Neuronal stem cell (in vitro differentiated cells): ENCODE measurements around the gene ZBTB26. TPM values are rescaled to one million over a fixed set of nuclear protein-coding genes. Genes with fewer than 3 reads are reported as not detected.
A peak's percentile ranks its signal among the peaks of the same experiment; 100 is the strongest.
"Not testable (repeated sequence)": the region's sequence is repeated elsewhere in the genome, so short reads cannot be mapped to it uniquely, and the experiment has no call there.

Experiments used
- DNase-seq: peaks from one replicate; pipeline ENCODE4 v3.0.0-alpha.2; 2013; ENCODE audit warnings: low spot score
- H2AFZ ChIP-seq: one replicate; pipeline ENCODE4 v1.6.1; 2013; ENCODE audit warnings: mild to moderate bottlenecking, low read length, inconsistent platforms
- H2AK5ac ChIP-seq: 2 replicates; pipeline ENCODE4 v1.6.1; 2013; ENCODE audit warnings: low read depth, mild to moderate bottlenecking, inconsistent platforms, low read length, moderate library complexity, mixed read lengths
- H2BK120ac ChIP-seq: 2 replicates; pipeline ENCODE4 v1.6.1; 2013; ENCODE audit warnings: low read depth, mild to moderate bottlenecking, inconsistent platforms, low read length, moderate library complexity, mixed read lengths
- H2BK12ac ChIP-seq: one replicate; pipeline ENCODE4 v1.6.1; 2013; ENCODE audit warnings: low read length, inconsistent platforms
- H2BK15ac ChIP-seq: 2 replicates; pipeline ENCODE4 v1.6.1; 2013; ENCODE audit warnings: mild to moderate bottlenecking, low read length, inconsistent platforms, mixed read lengths
- H2BK5ac ChIP-seq: one replicate; pipeline ENCODE4 v1.6.1; 2013; ENCODE audit warnings: inconsistent platforms, mild to moderate bottlenecking, low read length, moderate library complexity
- H3K14ac ChIP-seq: one replicate; pipeline ENCODE4 v1.6.1; 2013; ENCODE audit warnings: low read length, inconsistent platforms
- H3K18ac ChIP-seq: 2 replicates; pipeline ENCODE4 v1.6.1; 2013; ENCODE audit warnings: low read length, inconsistent platforms
- H3K23ac ChIP-seq: 2 replicates; pipeline ENCODE4 v1.6.1; 2013; ENCODE audit warnings: low read depth, mild to moderate bottlenecking, mixed read lengths, low read length, inconsistent platforms; ENCODE audit not compliant: poor library complexity
- H3K27ac ChIP-seq: replicated peaks from 3 replicates; pipeline ENCODE4 v1.5.1; 2013; ENCODE audit warnings: low read length, inconsistent platforms
- H3K27me3 ChIP-seq, 3 experiments: 2 replicates each; pipeline ENCODE4 v1.6.1; 2013; ENCODE audit warnings: low read length in 3 of 3, mild to moderate bottlenecking in 2 of 3, inconsistent platforms in 1 of 3, low read depth in 1 of 3, mixed read lengths in 1 of 3, moderate library complexity in 1 of 3; ENCODE audit not compliant: control insufficient read depth in 3 of 3, insufficient read depth in 3 of 3
- H3K36me3 ChIP-seq, 2 donors: replicated peaks in 1 of 2; 2 replicates each; pipeline ENCODE4 v1.6.1; 2013; ENCODE audit warnings: low read length in 2 of 2; ENCODE audit not compliant: control insufficient read depth in 2 of 2, insufficient read depth in 2 of 2
- H3K4ac ChIP-seq: 2 replicates; pipeline ENCODE4 v1.6.1; 2013; ENCODE audit warnings: inconsistent platforms, mild to moderate bottlenecking, low read length, moderate library complexity
- H3K4me1 ChIP-seq, 2 donors: 1 replicate in 1 of 2; 2 replicates in 1 of 2; pipeline ENCODE4 v1.6.1; 2013; ENCODE audit warnings: low read length in 2 of 2, low read depth in 1 of 2; ENCODE audit not compliant: control insufficient read depth in 2 of 2, insufficient read depth in 1 of 2
- H3K4me2 ChIP-seq: one replicate; pipeline ENCODE4 v1.6.1; 2013; ENCODE audit warnings: mild to moderate bottlenecking, low read length, inconsistent platforms; ENCODE audit not compliant: insufficient read depth, poor library complexity, severe bottlenecking
- H3K4me3 ChIP-seq, 2 donors: 2 replicates each; pipeline ENCODE4 v1.5.1; 2013; ENCODE audit warnings: low read length in 2 of 2, mild to moderate bottlenecking in 2 of 2, inconsistent platforms in 1 of 2, moderate library complexity in 1 of 2
- H3K79me1 ChIP-seq: one replicate; pipeline ENCODE4 v1.6.1; 2013; ENCODE audit warnings: low read depth, mild to moderate bottlenecking, inconsistent platforms, low read length, moderate library complexity
- H3K9ac ChIP-seq: one replicate; pipeline ENCODE4 v1.6.1; 2013; ENCODE audit warnings: mild to moderate bottlenecking, low read depth, low read length, inconsistent platforms; ENCODE audit not compliant: poor library complexity
- H3K9me3 ChIP-seq, 2 donors: replicated peaks in 1 of 2; 2 replicates each; pipeline versions ENCODE3 to v1.6.1; 2013; ENCODE audit warnings: low read length in 2 of 2, mild to moderate bottlenecking in 2 of 2, inconsistent platforms in 1 of 2, low read depth in 1 of 2, mixed read lengths in 1 of 2, moderate library complexity in 1 of 2; ENCODE audit not compliant: control insufficient read depth in 2 of 2, insufficient read depth in 1 of 2
- H4K8ac ChIP-seq: one replicate; pipeline ENCODE4 v1.6.1; 2013; ENCODE audit warnings: low read depth, mild to moderate bottlenecking, inconsistent platforms, low read length, moderate library complexity
- H4K91ac ChIP-seq: one replicate; pipeline ENCODE4 v1.6.1; 2013; ENCODE audit warnings: low read length, low read depth, mild to moderate bottlenecking, inconsistent platforms; ENCODE audit not compliant: poor library complexity
- WGBS, 2 donors: extraction: QIAGEN DNeasy Blood & Tissue Kit; methylation state at CpG; one replicate each; pipeline ENCODE4 v1.1.7; 2013; ENCODE audit warnings: missing lambda C conversion rate in 2 of 2, mixed read lengths in 1 of 2; ENCODE audit not compliant: insufficient read length in 2 of 2, insufficient replicate concordance in 1 of 2; ENCODE audit errors: extremely low coverage in 2 of 2; 5-methylcytosine and 5-hydroxymethylcytosine counted together
- small RNA-seq: library from polyadenylated mRNA; stranded (forward); fragments of <200 nt; extraction: miRNeasy Mini kit (QIAGEN cat#:217004); gene quantifications from one replicate; pipeline ENCODE3, GENCODE V24; 2013; ENCODE audit not compliant: insufficient read depth

The ZBTB26 gene

GRCh38 chr9:122867276-122867675, 64.0 kb downstream of the ZBTB26 start:
- peaks cover 12 to 71% of the 10 kb centered on the region in 2 donors for H3K36me3 ChIP-seq
- H3K4me2 ChIP-seq, H3K9ac ChIP-seq, H3K79me1 ChIP-seq, H3K18ac ChIP-seq, H4K91ac ChIP-seq, H2AK5ac ChIP-seq, H3K9me3 ChIP-seq, H2AFZ ChIP-seq, H4K8ac ChIP-seq, H3K4ac ChIP-seq, H3K23ac ChIP-seq, H3K14ac ChIP-seq, H2BK12ac ChIP-seq, DNase-seq, H3K27ac ChIP-seq, H2BK5ac ChIP-seq, H3K4me3 ChIP-seq, H2BK120ac ChIP-seq, H3K4me1 ChIP-seq, H2BK15ac ChIP-seq, H3K27me3 ChIP-seq: not testable (repeated sequence)
- no CpG with 5 or more reads among the region's 27 CpGs for WGBS, 2 donors

- H2BK12ac ChIP-seq, result no peak overlapping the region
- H3K79me1 ChIP-seq, result no peaks in the 10 kb centered on the region
- H3K18ac ChIP-seq, result no peak overlapping the region
- H4K8ac ChIP-seq, result no peak overlapping the region
- no peak overlapping the region for H3K4me3 ChIP-seq
- DNase-seq, result no peak
- H3K14ac ChIP-seq, result no peak overlapping the region
- no peak overlapping the region for H2BK15ac ChIP-seq
- H3K4ac ChIP-seq, result no peak overlapping the region
- no peak overlapping the region for H3K9ac ChIP-seq
- H3K4me1 ChIP-seq, result no peaks in the 10 kb centered on the region
- H4K91ac ChIP-seq, result no peak overlapping the region
- no peak overlapping the region for H3K23ac ChIP-seq
- no peaks in the 10 kb centered on the region for H3K9me3 ChIP-seq
- H3K4me2 ChIP-seq, result no peak overlapping the region
- H3K36me3 ChIP-seq, result peaks cover 8 to 70% of the 10 kb centered on the region in 2 donors
- H2AK5ac ChIP-seq, result no peak overlapping the region
- no peak overlapping the region for H2AFZ ChIP-seq
- no peak overlapping the region for H2BK5ac ChIP-seq
- WGBS, 2 donors, result no CpG with 5 or more reads among the region's 5 CpGs
- H3K27ac ChIP-seq, result no peak overlapping the region
- H3K27me3 ChIP-seq, result no peaks in the 10 kb centered on the region
- H2BK120ac ChIP-seq, result no peak overlapping the region
These were observed 65.2 kb downstream of the ZBTB26 start for GRCh38 chr9:122866079-122866478.

Small RNA genes within 50 kb of the gene (small RNA-seq; reads per million reads assigned to genes)
- gene RNY1P15 (not detected), gene SNORD90 (471 reads per million, percentile 98 among the genes with 10 or more reads in this experiment)
